Osteocyte (in vitro differentiated cells): ENCODE measurements around the gene SIAH3. TPM values are rescaled to one million over a fixed set of nuclear protein-coding genes. Genes with fewer than 3 reads are reported as not detected.
A peak's percentile ranks its signal among the peaks of the same experiment; 100 is the strongest.

Experiments
- DNase-seq: peaks from one replicate; pipeline ENCODE4 v3.0.0; 2021; ENCODE audit warnings: mixed read lengths; ENCODE audit not compliant: unreplicated experiment; ENCODE audit errors: extremely low spot score
- H3K27ac Mint-ChIP-seq: one replicate; pipeline ENCODE4 v1.8.0; 2021; ENCODE audit warnings: mild to moderate bottlenecking, mixed read lengths; ENCODE audit not compliant: unreplicated experiment
- H3K27me3 Mint-ChIP-seq: one replicate; pipeline ENCODE4 v1.8.0; 2021; ENCODE audit warnings: mixed read lengths; ENCODE audit not compliant: unreplicated experiment
- H3K36me3 Mint-ChIP-seq: one replicate; pipeline ENCODE4 v1.8.0; 2021; ENCODE audit warnings: mixed read lengths; ENCODE audit not compliant: unreplicated experiment
- H3K4me1 Mint-ChIP-seq: one replicate; pipeline ENCODE4 v1.8.0; 2021; ENCODE audit warnings: mixed read lengths; ENCODE audit not compliant: unreplicated experiment
- H3K4me3 Mint-ChIP-seq: one replicate; pipeline ENCODE4 v1.8.0; 2021; ENCODE audit warnings: mild to moderate bottlenecking, moderate library complexity, mixed read lengths; ENCODE audit not compliant: unreplicated experiment
- H3K9me3 Mint-ChIP-seq: one replicate; pipeline ENCODE4 v1.8.0; 2021; ENCODE audit warnings: mixed read lengths; ENCODE audit not compliant: unreplicated experiment
- CTCF ChIP-seq: fragments of 200-600 bp; sonication (generic); IDR thresholded peaks from 2 replicates; pipeline ENCODE4 v1.5.0; 2021; ENCODE audit warnings: antibody characterized with exemption, mild to moderate bottlenecking, moderate library complexity
- total RNA-seq: library from RNA; stranded (reverse); gene quantifications from 2 replicates; pipeline ENCODE4 v1.2.1, GENCODE V29; 2021

The SIAH3 gene
- total RNA-seq, 1 donor from 2014 or later: not detected

- no peak overlapping the region for H3K4me3 Mint-ChIP-seq
Observed at GRCh38 chr13:45817833-45818232, 33.7 kb downstream of the SIAH3 start.

DNA sequence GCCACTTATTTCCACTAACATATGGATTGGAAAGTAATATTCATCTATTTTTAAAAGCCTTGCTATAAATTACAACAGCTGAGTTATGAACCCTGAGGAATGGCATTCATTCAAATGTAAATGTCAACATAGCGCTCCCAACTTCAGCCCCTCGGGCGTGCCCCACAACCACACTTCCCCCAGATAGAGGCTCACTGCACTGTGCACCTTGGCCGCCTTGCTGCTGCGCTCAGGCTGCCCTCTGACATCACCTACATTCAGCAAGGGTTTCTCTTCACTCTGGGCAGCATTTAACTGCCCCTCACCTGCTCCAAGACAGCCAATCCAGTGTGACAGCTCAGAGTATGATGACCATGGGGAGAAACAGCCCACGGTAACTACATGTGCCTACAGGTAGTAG is 35.1 kb downstream of the SIAH3 start:
- H3K27me3 Mint-ChIP-seq: peaks cover 2% of the 10 kb centered on the region
- DNase-seq: no peak
- no peak overlapping the region for H3K27ac Mint-ChIP-seq
- no peaks in the 10 kb centered on the region for H3K4me1 Mint-ChIP-seq
- no peaks in the 10 kb centered on the region for H3K36me3 Mint-ChIP-seq
- TF ChIP-seq CTCF: no peak
- no peak overlapping the region for H3K4me3 Mint-ChIP-seq
- H3K9me3 Mint-ChIP-seq: peaks cover 7% of the 10 kb centered on the region

More at GRCh38 chr13:45817833-45818232, 33.7 kb downstream of the SIAH3 start:
- Mint-ChIP-seq H3K4me1 (no peaks in the 10 kb centered on the region), H3K9me3 (peaks cover 7% of the 10 kb centered on the region), H3K27me3 (peaks cover 2% of the 10 kb centered on the region), H3K36me3 (no peaks in the 10 kb centered on the region), H3K27ac (no peak overlapping the region)
- TF ChIP-seq CTCF: no peak
- peak; percentile 42 for DNase-seq

- Mint-ChIP-seq H3K27ac (no peak overlapping the region), H3K4me1 (no peaks in the 10 kb centered on the region), H3K36me3 (no peaks in the 10 kb centered on the region), H3K27me3 (no peaks in the 10 kb centered on the region), H3K9me3 (no peaks in the 10 kb centered on the region), H3K4me3 (no peak overlapping the region)
- TF ChIP-seq CTCF: no peak
- DNase-seq: peak; percentile 64
Observed at GRCh38 chr13:45812695-45813372, 38.7 kb downstream of the SIAH3 start.

DNA sequence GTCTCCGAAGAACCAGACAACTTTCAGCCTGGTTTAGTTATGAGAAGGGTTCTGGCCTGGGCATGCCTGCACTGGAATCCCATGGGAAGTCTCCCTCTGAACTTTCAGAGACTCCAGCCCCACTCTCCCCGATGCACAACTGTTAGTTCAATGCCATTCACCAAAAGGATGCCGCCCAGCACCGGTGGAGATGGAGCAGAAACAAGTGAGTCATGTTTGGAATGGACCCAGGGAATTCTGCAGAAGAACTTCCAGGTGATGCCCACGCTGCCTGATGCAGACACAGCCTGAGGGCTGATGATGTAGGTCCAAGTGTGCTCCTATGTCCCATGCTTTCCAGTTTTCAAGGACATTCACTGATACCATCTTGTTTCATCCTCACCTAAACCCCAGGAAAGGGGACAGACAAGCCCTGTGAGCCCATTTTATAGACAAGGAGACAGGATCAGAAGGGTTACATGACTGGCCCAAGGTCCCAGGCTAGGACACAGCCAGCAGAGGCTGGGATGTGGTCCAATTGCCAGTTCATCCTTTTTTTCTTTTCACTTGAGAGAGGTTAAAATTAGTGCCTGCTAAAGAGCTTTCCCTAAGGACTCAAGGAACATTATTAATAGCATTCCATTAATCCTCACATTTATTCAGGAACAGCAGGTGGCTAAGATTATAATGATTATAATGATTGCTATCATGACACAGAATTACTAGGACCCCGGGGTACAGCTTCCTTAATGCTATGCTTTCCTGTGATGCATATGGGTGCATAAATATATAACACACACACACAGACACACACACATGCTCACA is 39.5 kb downstream of the SIAH3 start:
- Mint-ChIP-seq H3K27me3 (no peaks in the 10 kb centered on the region), H3K4me3 (no peak overlapping the region), H3K9me3 (no peaks in the 10 kb centered on the region), H3K27ac (no peak overlapping the region), H3K4me1 (no peaks in the 10 kb centered on the region), H3K36me3 (no peaks in the 10 kb centered on the region)
- TF ChIP-seq CTCF: no peak
- no peak for DNase-seq

DNA sequence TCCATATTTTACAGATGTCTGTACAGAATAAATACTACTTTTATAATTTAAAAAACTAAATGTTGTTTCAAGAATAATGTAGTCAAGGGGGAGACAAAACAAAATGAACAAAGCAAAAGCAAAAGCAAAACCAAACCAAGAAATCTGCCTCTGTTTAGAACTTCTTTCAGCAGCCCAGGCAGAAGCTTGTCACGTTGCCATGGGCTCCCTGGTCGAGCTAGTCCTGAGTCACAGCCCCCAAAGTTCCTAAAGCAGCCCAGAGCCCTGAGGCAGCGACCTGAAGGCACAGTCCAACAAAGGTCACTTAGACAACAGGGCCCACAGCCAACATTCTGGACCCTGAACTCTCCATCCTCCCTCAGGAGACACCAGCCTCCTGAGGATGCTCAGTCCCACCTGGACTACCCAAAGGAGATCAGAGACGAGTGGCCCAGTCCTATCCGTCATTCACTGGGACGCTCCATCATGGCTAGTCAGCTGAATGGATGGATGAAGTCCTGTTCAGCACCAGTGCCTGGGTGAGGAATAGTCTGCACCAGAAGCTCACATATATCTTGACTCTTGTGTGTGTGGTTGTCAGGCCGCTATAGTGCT is 41.7 kb downstream of the SIAH3 start:
- peaks cover 8% of the 10 kb centered on the region for H3K27me3 Mint-ChIP-seq
- TF ChIP-seq CTCF: no peak
- H3K36me3 Mint-ChIP-seq: no peaks in the 10 kb centered on the region
- H3K9me3 Mint-ChIP-seq: peaks cover 3% of the 10 kb centered on the region
- no peaks in the 10 kb centered on the region for H3K4me1 Mint-ChIP-seq
- DNase-seq: no peak
- H3K4me3 Mint-ChIP-seq: no peak overlapping the region
- no peak overlapping the region for H3K27ac Mint-ChIP-seq
